Thymus (tissue), 11 donors: ENCODE data around the gene LAMA2. TPM values are rescaled to one million over a fixed set of nuclear protein-coding genes. Genes with fewer than 3 reads are reported as not detected.

Experiments used
- DNase-seq, 9 donors: peaks; one replicate each; pipeline ENCODE4 v3.0.0-alpha.2; 2013; ENCODE audit warnings: low spot score in 9 of 9, low read depth in 6 of 9, missing footprints in 1 of 9
- H3K27ac ChIP-seq, 2 donors: one replicate each; pipeline ENCODE4 v1.5.1; 2013; ENCODE audit warnings: control low read depth in 1 of 2, low read depth in 1 of 2, low read length in 1 of 2, mild to moderate bottlenecking in 1 of 2, moderate library complexity in 1 of 2
- H3K27me3 ChIP-seq, 2 donors: one replicate each; pipeline ENCODE4 v1.5.1; 2013; ENCODE audit warnings: low read length in 1 of 2; ENCODE audit not compliant: control insufficient read depth in 2 of 2, insufficient read depth in 1 of 2
- H3K36me3 ChIP-seq, 2 donors: one replicate each; pipeline ENCODE4 v1.5.1; 2013; ENCODE audit warnings: low read length in 1 of 2, mild to moderate bottlenecking in 1 of 2, moderate library complexity in 1 of 2; ENCODE audit not compliant: control insufficient read depth in 2 of 2, insufficient read depth in 2 of 2
- H3K4me1 ChIP-seq, 2 donors: one replicate each; pipeline ENCODE4 v1.5.1; 2013; ENCODE audit warnings: low read length in 2 of 2; ENCODE audit not compliant: control insufficient read depth in 2 of 2, insufficient read depth in 2 of 2
- H3K4me3 ChIP-seq, 2 donors: one replicate each; pipeline ENCODE4 v1.5.1; 2013; ENCODE audit warnings: low read length in 2 of 2, control low read depth in 1 of 2, mild to moderate bottlenecking in 1 of 2
- H3K9me3 ChIP-seq, 2 donors: one replicate each; pipeline ENCODE4 v1.5.1; 2013; ENCODE audit warnings: low read length in 1 of 2, mild to moderate bottlenecking in 1 of 2; ENCODE audit not compliant: control insufficient read depth in 2 of 2, insufficient read depth in 1 of 2
- WGBS: extraction: QIAGEN DNeasy Blood & Tissue Kit; methylation state at CpG from one replicate; pipeline ENCODE4 v1.1.7; 2013; 5-methylcytosine and 5-hydroxymethylcytosine counted together
- polyA plus RNA-seq: library from polyadenylated mRNA; stranded (reverse); fragments of 200-250 nt; gene quantifications from one replicate; pipeline ENCODE4 v1.2.3, GENCODE V29; 2013
- total RNA-seq: library from RNA; stranded (reverse); fragments of 120-200 nt; gene quantifications from one replicate; pipeline ENCODE4 v1.2.4, GENCODE V29; 2013
- donor health status: healthy.

The LAMA2 gene
- total and polyA plus RNA-seq, 2 donors, result 2.4 to 4.0 TPM

- WGBS, result 72% methylated on average over 2 of the region's 2 CpGs
- Histone ChIP-seq H3K36me3 (no peaks in the 10 kb centered on the region), H3K4me1 (peaks cover 4 to 19% of the 10 kb centered on the region in 2 donors), H3K27ac (no peak overlapping the region), H3K27me3 (no peaks in the 10 kb centered on the region), H3K4me3 (no peak overlapping the region), H3K9me3 (no peaks in the 10 kb centered on the region)
- no peak for DNase-seq
Measured at GRCh38 chr6:129488313-129488712, 605.4 kb downstream of the LAMA2 start.

- no peak for DNase-seq
- Histone ChIP-seq H3K4me3 (no peak overlapping the region), H3K9me3 (no peaks in the 10 kb centered on the region), H3K36me3 (no peaks in the 10 kb centered on the region), H3K27me3 (no peaks in the 10 kb centered on the region), H3K27ac (no peak overlapping the region), H3K4me1 (peaks cover 4 to 19% of the 10 kb centered on the region in 2 donors)
- 98% methylated on average over 2 of the region's 2 CpGs for WGBS
Measured at GRCh38 chr6:129489215-129489765, 606.4 kb downstream of the LAMA2 start.

- peak; percentile 52 to 91 (median 72) for DNase-seq
- Histone ChIP-seq H3K9me3 (no peaks in the 10 kb centered on the region), H3K36me3 (no peaks in the 10 kb centered on the region), H3K27ac (peak overlapping the region; percentile 50 to 82), H3K27me3 (no peaks in the 10 kb centered on the region), H3K4me3 (peak overlapping the region; percentile 20 to 31), H3K4me1 (peaks cover 4 to 19% of the 10 kb centered on the region in 2 donors)
- 22% methylated on average over 9 of the region's 9 CpGs for WGBS
Measured at GRCh38 chr6:129490521-129491255, 607.8 kb downstream of the LAMA2 start.

DNA sequence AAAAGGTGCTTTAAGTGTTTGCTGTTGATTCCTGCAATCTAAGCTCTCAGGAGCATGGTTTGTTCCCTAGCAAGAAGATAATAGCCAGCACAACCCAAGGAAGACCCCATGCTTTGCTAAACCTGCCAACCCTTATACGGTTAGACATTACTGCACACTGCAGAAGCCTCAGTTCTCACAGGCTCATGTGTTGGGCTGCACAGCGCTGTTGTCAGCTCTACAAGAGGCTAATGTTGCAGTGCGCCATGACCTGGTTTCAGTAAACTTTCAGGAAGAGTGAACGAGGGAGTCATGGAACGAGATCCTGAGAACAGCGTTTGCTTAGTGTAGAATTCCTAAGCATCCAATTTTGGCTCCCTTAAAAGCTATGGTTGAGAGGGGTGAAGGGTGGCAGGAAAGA, 608.5 kb downstream of the LAMA2 start:
- Histone ChIP-seq H3K4me3 (no peak overlapping the region), H3K4me1 (peaks cover 4 to 16% of the 10 kb centered on the region in 2 donors)
- 98% methylated on average over 6 of the region's 6 CpGs for WGBS

DNA sequence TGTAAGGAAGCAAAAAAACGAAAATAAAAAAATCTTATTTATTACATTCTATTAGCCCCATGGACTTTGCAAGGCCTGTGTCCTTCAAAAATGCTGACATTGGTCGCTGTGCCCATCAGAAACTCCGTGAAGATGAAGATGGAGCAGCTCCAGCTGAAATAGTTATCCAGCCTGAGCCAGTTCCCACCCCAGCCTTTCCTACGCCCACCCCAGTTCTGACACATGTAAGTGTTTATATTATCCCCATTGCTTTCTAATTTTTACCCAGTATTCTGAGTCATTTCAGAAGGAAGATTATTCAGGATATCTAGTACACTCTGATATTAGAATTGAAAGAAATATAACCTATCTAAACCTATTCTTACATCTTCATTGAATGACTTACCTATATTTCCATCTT, 609.3 kb downstream of the LAMA2 start:
- peaks cover 4 to 16% of the 10 kb centered on the region in 2 donors for H3K4me1 ChIP-seq
- 95% methylated on average over 4 of the region's 4 CpGs for WGBS
- no peak for DNase-seq
- no peaks in the 10 kb centered on the region for H3K27me3 ChIP-seq
- H3K9me3 ChIP-seq, result no peaks in the 10 kb centered on the region
- no peak overlapping the region for H3K27ac ChIP-seq
- no peaks in the 10 kb centered on the region for H3K36me3 ChIP-seq
- H3K4me3 ChIP-seq, result no peak overlapping the region

More for the DNA sequence above, 608.5 kb downstream of the LAMA2 start:
- peak overlapping the region; percentile 22 to 28 for H3K27ac ChIP-seq
- H3K36me3 ChIP-seq, result no peaks in the 10 kb centered on the region
- no peaks in the 10 kb centered on the region for H3K27me3 ChIP-seq
- no peaks in the 10 kb centered on the region for H3K9me3 ChIP-seq
- DNase-seq, result peak in 1 of 9 donors; percentile 5

DNA sequence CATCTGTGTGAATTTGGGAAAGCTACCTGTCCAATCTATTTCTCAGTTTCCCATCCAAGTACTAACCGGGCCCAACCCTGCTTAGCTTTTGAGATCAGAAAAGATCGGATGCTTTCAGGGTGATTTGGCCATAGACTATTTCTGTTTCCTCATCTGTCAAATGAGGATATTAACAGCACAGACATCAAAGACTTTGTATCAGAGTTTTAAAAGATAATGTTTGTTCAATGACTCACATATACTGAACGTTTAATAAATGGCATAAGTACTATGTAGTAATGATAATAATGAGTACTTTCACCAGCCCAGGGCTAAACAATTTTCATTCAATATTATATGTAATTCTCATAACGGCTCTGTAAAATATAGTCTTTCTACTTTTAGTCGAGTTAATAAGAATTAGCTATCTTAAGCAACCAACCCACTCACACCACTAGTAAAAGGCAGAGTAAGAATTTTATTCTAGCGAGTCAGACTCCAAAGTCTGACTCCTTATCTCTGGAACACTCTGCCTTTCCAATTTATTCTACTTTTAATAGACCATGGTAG, 610.5 kb downstream of the LAMA2 start:
- Histone ChIP-seq H3K4me1 (peaks cover 4 to 16% of the 10 kb centered on the region in 2 donors), H3K4me3 (no peak overlapping the region), H3K36me3 (no peaks in the 10 kb centered on the region), H3K9me3 (no peaks in the 10 kb centered on the region), H3K27me3 (no peaks in the 10 kb centered on the region), H3K27ac (no peak overlapping the region)
- WGBS, result 89% methylated on average over 6 of the region's 6 CpGs
- no peak for DNase-seq

DNA sequence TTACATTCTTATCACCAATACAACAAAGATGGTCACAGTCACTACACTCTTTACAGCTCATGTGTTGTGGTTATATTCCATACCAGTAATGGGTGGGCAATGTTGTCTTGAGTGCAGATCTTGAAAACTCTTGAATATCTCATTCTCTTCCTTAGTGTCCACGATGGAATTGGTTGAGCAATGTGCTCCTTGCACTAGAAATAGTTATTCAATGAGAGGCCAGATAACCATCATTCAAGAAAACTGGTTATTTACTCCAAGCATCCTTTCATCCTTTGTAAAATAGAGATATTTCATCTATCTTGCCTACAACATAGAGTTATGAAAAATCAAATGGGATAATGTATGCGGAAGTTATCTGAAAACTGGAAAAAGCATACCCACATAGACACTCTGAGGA, 611.2 kb downstream of the LAMA2 start:
- no peak for DNase-seq
- Histone ChIP-seq H3K27me3 (no peaks in the 10 kb centered on the region), H3K27ac (no peak overlapping the region), H3K9me3 (no peaks in the 10 kb centered on the region), H3K36me3 (no peaks in the 10 kb centered on the region), H3K4me3 (no peak overlapping the region), H3K4me1 (peaks cover 8 to 19% of the 10 kb centered on the region in 2 donors)
- 98% methylated on average over 2 of the region's 2 CpGs for WGBS

- Histone ChIP-seq H3K27me3 (no peaks in the 10 kb centered on the region), H3K9me3 (no peaks in the 10 kb centered on the region)
Measured at GRCh38 chr6:129494586-129494985, 611.6 kb downstream of the LAMA2 start.

DNA sequence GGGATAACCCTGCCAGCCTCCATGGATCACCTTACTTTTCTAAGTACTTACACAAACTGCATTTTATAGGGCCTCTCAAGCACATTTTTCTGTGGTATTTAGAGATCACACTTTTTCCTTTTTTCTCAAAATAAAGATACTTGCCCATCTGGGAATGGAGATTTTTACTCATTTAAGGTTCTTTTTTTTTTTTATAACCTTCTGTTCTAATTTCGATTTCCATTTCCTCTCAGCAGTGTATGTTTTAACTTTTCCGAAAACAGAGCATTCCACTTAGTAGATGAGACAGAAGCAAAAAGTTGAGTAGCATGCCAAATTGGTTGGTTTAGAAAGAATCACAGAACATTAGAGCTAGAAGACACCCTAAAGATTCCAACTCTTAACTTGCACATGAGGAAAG, 612.7 kb downstream of the LAMA2 start:
- Histone ChIP-seq H3K4me3 (no peak overlapping the region), H3K9me3 (no peaks in the 10 kb centered on the region), H3K27ac (no peak overlapping the region), H3K4me1 (peaks cover 8 to 16% of the 10 kb centered on the region in 2 donors), H3K27me3 (no peaks in the 10 kb centered on the region), H3K36me3 (no peaks in the 10 kb centered on the region)
- 89% methylated on average over 2 of the region's 2 CpGs for whole genome bisulfite sequencing
- DNase-seq, result no peak

More at GRCh38 chr6:129494586-129494985, 611.6 kb downstream of the LAMA2 start:
- no peak overlapping the region for H3K27ac ChIP-seq
- peaks cover 8 to 19% of the 10 kb centered on the region in 2 donors for H3K4me1 ChIP-seq
- DNase-seq, result no peak
- H3K36me3 ChIP-seq, result no peaks in the 10 kb centered on the region
- no peak overlapping the region for H3K4me3 ChIP-seq
